HL-60 (cell line): ENCODE data around the gene MT1H.

Experiments used
- DNase-seq, 2 experiments: peaks; one replicate each; pipeline ENCODE4 v3.0.0-alpha.2; 2010 to 2020; ENCODE audit warnings: low read depth in 1 of 2, low spot score in 1 of 2
- H3K27ac ChIP-seq: fragments of 250-450 bp; sonication (Bioruptor Pico); replicated peaks from 2 replicates; pipeline ENCODE4 v1.5.1; 2020; ENCODE audit warnings: mild to moderate bottlenecking, moderate library complexity
- H3K27me3 ChIP-seq: fragments of 250-450 bp; sonication (Bioruptor Pico); 2 replicates; pipeline ENCODE4 v1.5.1; 2021; ENCODE audit warnings: mild to moderate bottlenecking, moderate library complexity; ENCODE audit not compliant: insufficient read depth, poor library complexity, severe bottlenecking
- H3K4me3 ChIP-seq: replicated peaks from 2 replicates; pipeline ENCODE4 v1.5.1; 2011; ENCODE audit warnings: mild to moderate bottlenecking, control low read depth, low read length; ENCODE audit not compliant: insufficient read depth
- GABPA ChIP-seq: IDR thresholded peaks from 2 replicates; pipeline ENCODE4 v1.6.1; 2012; ENCODE audit warnings: low read depth
- POLR2AphosphoS5 ChIP-seq: IDR thresholded peaks from 2 replicates; pipeline ENCODE4 v1.6.1; 2012; ENCODE audit warnings: low read depth
- SPI1 ChIP-seq: IDR thresholded peaks from 2 replicates; pipeline ENCODE4 v1.6.1; 2012; ENCODE audit warnings: low read depth, mild to moderate bottlenecking, borderline replicate concordance
- TF ChIP-seq, protein P1 (sequence below): IDR thresholded peaks from one replicate; pipeline ENCODE4 v1.5.1; 2011; ENCODE audit warnings: low read length, control low read depth, inconsistent platforms; ENCODE audit not compliant: insufficient read depth
- TF ChIP-seq, protein P2 (sequence below): IDR thresholded peaks from 2 replicates; pipeline ENCODE4 v1.6.1; 2012; ENCODE audit warnings: low read depth; ENCODE audit not compliant: insufficient replicate concordance

The MT1H gene

DNA sequence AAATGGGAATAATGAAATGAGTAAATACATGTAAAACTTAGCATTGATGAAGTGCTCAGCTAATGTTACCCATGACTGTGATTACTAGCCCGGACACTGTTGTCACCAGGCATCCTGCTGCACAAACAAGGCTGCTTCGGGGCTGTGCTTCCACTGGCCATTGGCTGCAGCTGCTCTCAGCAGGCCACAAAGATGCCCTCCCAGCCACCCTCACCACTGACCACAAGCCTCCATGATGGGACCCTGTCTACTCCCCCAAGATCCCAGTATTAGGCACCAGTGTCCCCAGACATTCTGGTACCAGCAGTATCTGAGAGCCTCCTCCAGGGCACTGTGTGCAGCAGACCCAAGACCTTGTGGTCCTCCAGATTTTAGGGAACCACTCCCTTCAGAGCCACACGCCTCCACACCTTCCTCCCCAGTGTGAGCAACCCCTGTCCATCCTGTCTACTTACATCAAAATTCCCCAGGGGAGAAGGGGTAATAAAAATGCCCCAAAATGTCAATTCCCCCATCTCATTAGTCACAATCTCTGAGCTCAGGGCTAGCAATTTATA lies 40.6 kb downstream of the MT1H start:
- Histone ChIP-seq H3K27ac (no peak overlapping the region), H3K4me3 (no peak overlapping the region), H3K27me3 (no peaks in the 10 kb centered on the region)
- no peak for DNase-seq
- TF ChIP-seq, protein P1, sequence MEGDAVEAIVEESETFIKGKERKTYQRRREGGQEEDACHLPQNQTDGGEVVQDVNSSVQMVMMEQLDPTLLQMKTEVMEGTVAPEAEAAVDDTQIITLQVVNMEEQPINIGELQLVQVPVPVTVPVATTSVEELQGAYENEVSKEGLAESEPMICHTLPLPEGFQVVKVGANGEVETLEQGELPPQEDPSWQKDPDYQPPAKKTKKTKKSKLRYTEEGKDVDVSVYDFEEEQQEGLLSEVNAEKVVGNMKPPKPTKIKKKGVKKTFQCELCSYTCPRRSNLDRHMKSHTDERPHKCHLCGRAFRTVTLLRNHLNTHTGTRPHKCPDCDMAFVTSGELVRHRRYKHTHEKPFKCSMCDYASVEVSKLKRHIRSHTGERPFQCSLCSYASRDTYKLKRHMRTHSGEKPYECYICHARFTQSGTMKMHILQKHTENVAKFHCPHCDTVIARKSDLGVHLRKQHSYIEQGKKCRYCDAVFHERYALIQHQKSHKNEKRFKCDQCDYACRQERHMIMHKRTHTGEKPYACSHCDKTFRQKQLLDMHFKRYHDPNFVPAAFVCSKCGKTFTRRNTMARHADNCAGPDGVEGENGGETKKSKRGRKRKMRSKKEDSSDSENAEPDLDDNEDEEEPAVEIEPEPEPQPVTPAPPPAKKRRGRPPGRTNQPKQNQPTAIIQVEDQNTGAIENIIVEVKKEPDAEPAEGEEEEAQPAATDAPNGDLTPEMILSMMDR: no peak
- TF ChIP-seq GABPA (no peak), POLR2AphosphoS5 (no peak), SPI1 (no peak)
- TF ChIP-seq, protein P2, sequence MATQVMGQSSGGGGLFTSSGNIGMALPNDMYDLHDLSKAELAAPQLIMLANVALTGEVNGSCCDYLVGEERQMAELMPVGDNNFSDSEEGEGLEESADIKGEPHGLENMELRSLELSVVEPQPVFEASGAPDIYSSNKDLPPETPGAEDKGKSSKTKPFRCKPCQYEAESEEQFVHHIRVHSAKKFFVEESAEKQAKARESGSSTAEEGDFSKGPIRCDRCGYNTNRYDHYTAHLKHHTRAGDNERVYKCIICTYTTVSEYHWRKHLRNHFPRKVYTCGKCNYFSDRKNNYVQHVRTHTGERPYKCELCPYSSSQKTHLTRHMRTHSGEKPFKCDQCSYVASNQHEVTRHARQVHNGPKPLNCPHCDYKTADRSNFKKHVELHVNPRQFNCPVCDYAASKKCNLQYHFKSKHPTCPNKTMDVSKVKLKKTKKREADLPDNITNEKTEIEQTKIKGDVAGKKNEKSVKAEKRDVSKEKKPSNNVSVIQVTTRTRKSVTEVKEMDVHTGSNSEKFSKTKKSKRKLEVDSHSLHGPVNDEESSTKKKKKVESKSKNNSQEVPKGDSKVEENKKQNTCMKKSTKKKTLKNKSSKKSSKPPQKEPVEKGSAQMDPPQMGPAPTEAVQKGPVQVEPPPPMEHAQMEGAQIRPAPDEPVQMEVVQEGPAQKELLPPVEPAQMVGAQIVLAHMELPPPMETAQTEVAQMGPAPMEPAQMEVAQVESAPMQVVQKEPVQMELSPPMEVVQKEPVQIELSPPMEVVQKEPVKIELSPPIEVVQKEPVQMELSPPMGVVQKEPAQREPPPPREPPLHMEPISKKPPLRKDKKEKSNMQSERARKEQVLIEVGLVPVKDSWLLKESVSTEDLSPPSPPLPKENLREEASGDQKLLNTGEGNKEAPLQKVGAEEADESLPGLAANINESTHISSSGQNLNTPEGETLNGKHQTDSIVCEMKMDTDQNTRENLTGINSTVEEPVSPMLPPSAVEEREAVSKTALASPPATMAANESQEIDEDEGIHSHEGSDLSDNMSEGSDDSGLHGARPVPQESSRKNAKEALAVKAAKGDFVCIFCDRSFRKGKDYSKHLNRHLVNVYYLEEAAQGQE: no peak

DNA sequence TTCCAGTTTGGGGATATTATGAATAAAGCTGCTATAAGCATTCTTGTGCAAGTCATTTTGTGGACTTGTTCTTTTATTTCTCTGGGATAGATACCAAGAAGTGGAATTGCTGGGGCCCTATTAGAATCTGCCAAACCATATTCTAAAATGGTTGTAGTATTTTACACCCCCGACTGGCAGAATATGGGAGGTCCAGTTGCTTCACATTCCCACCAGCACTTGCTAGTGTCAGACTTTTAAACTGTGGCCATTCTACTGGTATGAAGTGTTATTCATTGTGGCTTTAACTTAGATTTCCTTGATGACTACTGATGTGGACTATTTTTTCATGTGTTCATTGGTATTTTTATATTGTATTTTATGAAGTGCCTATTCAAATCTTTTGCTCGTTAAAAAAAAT lies 42.2 kb downstream of the MT1H start:
- H3K4me3 ChIP-seq: no peak overlapping the region
- TF ChIP-seq SPI1 (no peak), POLR2AphosphoS5 (no peak)
- TF ChIP-seq, protein P2: no peak
- TF ChIP-seq, protein P1: no peak
- H3K27ac ChIP-seq: no peak overlapping the region
- DNase-seq: no peak
- H3K27me3 ChIP-seq: no peaks in the 10 kb centered on the region

DNA sequence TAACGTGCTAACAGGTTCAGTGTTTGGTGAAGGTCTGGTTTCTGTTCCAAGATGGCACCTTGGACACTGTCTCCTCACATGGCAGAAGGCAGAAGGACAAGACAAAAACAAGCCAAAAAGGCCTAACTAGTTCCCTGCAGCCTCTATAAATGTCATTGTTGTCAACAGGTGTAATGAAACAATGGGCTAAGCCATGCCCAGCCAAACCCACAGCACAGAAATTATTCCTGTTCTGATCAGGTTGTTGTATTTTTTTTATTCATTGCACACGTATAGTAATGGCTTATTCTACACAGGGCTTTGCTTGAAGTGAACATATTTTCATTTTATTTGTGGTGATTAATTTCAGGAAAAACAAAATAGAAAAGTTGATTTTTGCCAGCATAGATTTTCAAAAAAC lies 44.2 kb downstream of the MT1H start:
- no peak for DNase-seq
- TF ChIP-seq GABPA: no peak
- no peak for TF ChIP-seq POLR2AphosphoS5
- TF ChIP-seq SPI1: no peak
- TF ChIP-seq, protein P2: no peak
- TF ChIP-seq, protein P1: no peak
- no peak overlapping the region for H3K4me3 ChIP-seq
- no peak overlapping the region for H3K27ac ChIP-seq
- H3K27me3 ChIP-seq: no peaks in the 10 kb centered on the region
